Measurements from ENCODE around the gene TPI1. TPM values are rescaled to one million over a fixed set of nuclear protein-coding genes. Genes with fewer than 3 reads are reported as not detected.

The TPI1 gene
- total RNA-seq, 1 experiment from 2014 or later = 1,584 TPM

DNA sequence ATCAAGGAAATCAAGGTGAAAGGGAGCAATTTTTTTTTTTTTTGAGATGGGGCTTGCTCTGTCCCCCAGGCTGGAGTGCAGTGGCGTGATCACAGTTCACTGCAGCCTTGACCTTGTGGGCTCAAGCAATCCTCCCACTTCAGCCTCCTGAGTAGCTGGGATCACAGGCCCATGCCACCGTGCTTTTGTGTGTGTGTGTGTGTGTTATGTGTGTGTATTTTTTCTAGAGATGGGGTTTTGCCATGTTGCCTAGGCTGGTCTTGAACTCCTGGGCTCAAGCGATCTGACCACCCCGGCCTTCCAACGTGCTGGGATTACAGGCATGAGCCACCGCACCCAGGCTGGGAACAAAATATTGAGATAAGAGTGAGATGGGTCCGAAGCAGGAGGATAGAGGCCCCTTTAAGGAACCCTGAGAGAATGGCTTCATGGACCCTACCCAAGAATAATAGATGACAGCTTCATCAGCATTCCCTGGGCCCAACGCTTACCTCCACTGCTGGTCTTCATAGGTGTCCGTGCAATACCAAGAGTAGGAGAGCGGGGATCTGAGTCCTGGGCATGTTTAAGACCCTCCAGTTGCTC, 17.3 kb upstream of the TPI1 start:
- Histone ChIP-seq H3K4me2 (ENCODE audit: low read depth, low read length, poor library complexity, severe bottlenecking) (peak overlapping the region; percentile 89), H2AFZ (ENCODE audit: low read length) (no peak overlapping the region), H3K9me2 (replicated peaks; ENCODE audit: insufficient read depth, low read length) (no peaks in the 10 kb centered on the region), H3K4me3 (ENCODE audit: low read length) (peak overlapping the region; percentile 88), H4K20me1 (ENCODE audit: insufficient read depth, low read depth, low read length) (peaks cover 6% of the 10 kb centered on the region; the same call in 1 of the 2 replicates), H3K4me1 (ENCODE audit: low read length) (peaks cover 51% of the 10 kb centered on the region), H3K27ac (ENCODE audit: low read length) (peak overlapping the region; percentile 86), H3K9ac (ENCODE audit: low read length) (peak overlapping the region; percentile 88), H3K9me3 (ENCODE audit: low read length) (no peaks in the 10 kb centered on the region), H3K27me3 (ENCODE audit: low read length) (no peaks in the 10 kb centered on the region), H3K36me3 (ENCODE audit: insufficient read depth, low read length) (peaks cover 11% of the 10 kb centered on the region), H3K79me2 (ENCODE audit: low read length) (peaks cover 49% of the 10 kb centered on the region)
- DNase-seq = no peak

DNA sequence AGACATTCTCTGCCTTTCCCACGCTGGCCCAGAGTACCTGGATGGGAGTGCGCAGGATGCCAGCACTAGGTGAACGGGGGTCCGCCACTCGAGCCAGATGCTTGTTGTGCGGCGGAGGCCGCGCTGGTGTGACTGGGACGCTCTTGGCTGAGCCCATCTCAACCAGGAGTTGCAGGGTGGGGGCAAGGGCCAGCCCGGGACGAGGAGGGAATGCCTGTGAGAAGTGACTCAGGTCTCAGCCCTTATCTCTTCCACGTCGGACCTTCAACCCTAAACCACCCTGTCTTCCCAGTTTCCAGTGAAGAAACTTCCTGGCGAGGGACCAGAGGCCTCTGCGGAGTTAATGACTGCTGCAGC, 16.6 kb upstream of the TPI1 start:
- Histone ChIP-seq H3K4me3 (ENCODE audit: low read length) (peak overlapping the region; percentile 88), H3K27me3 (ENCODE audit: low read length) (no peaks in the 10 kb centered on the region), H3K27ac (ENCODE audit: low read length) (peak overlapping the region; percentile 86), H2AFZ (ENCODE audit: low read length) (no peak overlapping the region), H4K20me1 (ENCODE audit: insufficient read depth, low read depth, low read length) (peaks cover 6% of the 10 kb centered on the region; the same call in 1 of the 2 replicates), H3K9me3 (ENCODE audit: low read length) (no peaks in the 10 kb centered on the region), H3K79me2 (ENCODE audit: low read length) (peaks cover 52% of the 10 kb centered on the region), H3K4me1 (ENCODE audit: low read length) (peaks cover 51% of the 10 kb centered on the region), H3K4me2 (ENCODE audit: low read depth, low read length, poor library complexity, severe bottlenecking) (peak overlapping the region; percentile 89), H3K9me2 (replicated peaks; ENCODE audit: insufficient read depth, low read length) (no peaks in the 10 kb centered on the region), H3K9ac (ENCODE audit: low read length) (peak overlapping the region; percentile 88), H3K36me3 (ENCODE audit: insufficient read depth, low read length) (peaks cover 13% of the 10 kb centered on the region)
- DNase-seq = peak; percentile 57

- H3K9me2 ChIP-seq (replicated peaks; ENCODE audit: insufficient read depth, low read length) = no peaks in the 10 kb centered on the region
- H3K27me3 ChIP-seq (ENCODE audit: low read length) = no peaks in the 10 kb centered on the region
- peak within 1 kb of the TSS; percentile 6; the same call in 1 of the 2 replicates for H2AFZ ChIP-seq (ENCODE audit: low read length)
- H3K27ac ChIP-seq (ENCODE audit: low read length) = peak within 1 kb of the TSS; percentile 86
- peaks cover 6% of the 10 kb centered on the region; the same call in 1 of the 2 replicates for H4K20me1 ChIP-seq (ENCODE audit: insufficient read depth, low read depth, low read length)
- no peaks in the 10 kb centered on the region for H3K9me3 ChIP-seq (ENCODE audit: low read length)
- H3K4me3 ChIP-seq (ENCODE audit: low read length) = peak within 1 kb of the TSS; percentile 88
- H3K36me3 ChIP-seq (ENCODE audit: insufficient read depth, low read length) = peaks cover 15% of the 10 kb centered on the region
- peaks cover 51% of the 10 kb centered on the region for H3K4me1 ChIP-seq (ENCODE audit: low read length)
- H3K4me2 ChIP-seq (ENCODE audit: low read depth, low read length, poor library complexity, severe bottlenecking) = peak within 1 kb of the TSS; percentile 89
- H3K9ac ChIP-seq (ENCODE audit: low read length) = peak within 1 kb of the TSS; percentile 88
- peaks cover 52% of the 10 kb centered on the region for H3K79me2 ChIP-seq (ENCODE audit: low read length)
- DNase-seq = peak; percentile 99
These were observed 16.0 kb upstream of the TPI1 start, which contains the start of gene CDCA3 for GRCh38 chr12:6851153-6851920. CDCA3 (minus strand) TSS chr12:6851286; CDS start chr12:6850952, 334 bp downstream.

GRCh38 chr12:6851921-6852650, 15.2 kb upstream of the TPI1 start, which contains the start of gene USP5:
USP5 (plus strand) TSS chr12:6852150; CDS start chr12:6852180, 30 bp downstream.
- Histone ChIP-seq H3K9me3 (ENCODE audit: low read length) (no peaks in the 10 kb centered on the region), H3K4me1 (ENCODE audit: low read length) (peaks cover 46% of the 10 kb centered on the region), H3K4me3 (ENCODE audit: low read length) (peak within 1 kb of the TSS; percentile 90), H3K9ac (ENCODE audit: low read length) (peak within 1 kb of the TSS; percentile 88), H4K20me1 (ENCODE audit: insufficient read depth, low read depth, low read length) (peaks cover 6% of the 10 kb centered on the region; the same call in 1 of the 2 replicates), H3K79me2 (ENCODE audit: low read length) (peaks cover 52% of the 10 kb centered on the region), H3K27ac (ENCODE audit: low read length) (peak within 1 kb of the TSS; percentile 86), H3K36me3 (ENCODE audit: insufficient read depth, low read length) (peaks cover 15% of the 10 kb centered on the region), H3K27me3 (ENCODE audit: low read length) (no peaks in the 10 kb centered on the region), H2AFZ (ENCODE audit: low read length) (peak within 1 kb of the TSS; percentile 6; the same call in 1 of the 2 replicates), H3K9me2 (replicated peaks; ENCODE audit: insufficient read depth, low read length) (no peaks in the 10 kb centered on the region), H3K4me2 (ENCODE audit: low read depth, low read length, poor library complexity, severe bottlenecking) (peak within 1 kb of the TSS; percentile 89)
- peak; percentile 99 for DNase-seq

GRCh38 chr12:6852651-6853354, 14.5 kb upstream of the TPI1 start:
- no peaks in the 10 kb centered on the region for H3K27me3 ChIP-seq (ENCODE audit: low read length)
- H3K4me1 ChIP-seq (ENCODE audit: low read length) = peaks cover 40% of the 10 kb centered on the region
- H4K20me1 ChIP-seq (ENCODE audit: insufficient read depth, low read depth, low read length) = peaks cover 6% of the 10 kb centered on the region; the same call in 1 of the 2 replicates
- peaks cover 52% of the 10 kb centered on the region for H3K79me2 ChIP-seq (ENCODE audit: low read length)
- peaks cover 20% of the 10 kb centered on the region for H3K36me3 ChIP-seq (ENCODE audit: insufficient read depth, low read length)
- H3K4me3 ChIP-seq (ENCODE audit: low read length) = peak overlapping the region; percentile 90
- H3K27ac ChIP-seq (ENCODE audit: low read length) = peak overlapping the region; percentile 58
- no peak overlapping the region for H2AFZ ChIP-seq (ENCODE audit: low read length)
- no peaks in the 10 kb centered on the region for H3K9me2 ChIP-seq (replicated peaks; ENCODE audit: insufficient read depth, low read length)
- H3K9ac ChIP-seq (ENCODE audit: low read length) = peak overlapping the region; percentile 76
- peak overlapping the region; percentile 82 for H3K4me2 ChIP-seq (ENCODE audit: low read depth, low read length, poor library complexity, severe bottlenecking)
- H3K9me3 ChIP-seq (ENCODE audit: low read length) = no peaks in the 10 kb centered on the region
- DNase-seq = peak; percentile 80

DNA sequence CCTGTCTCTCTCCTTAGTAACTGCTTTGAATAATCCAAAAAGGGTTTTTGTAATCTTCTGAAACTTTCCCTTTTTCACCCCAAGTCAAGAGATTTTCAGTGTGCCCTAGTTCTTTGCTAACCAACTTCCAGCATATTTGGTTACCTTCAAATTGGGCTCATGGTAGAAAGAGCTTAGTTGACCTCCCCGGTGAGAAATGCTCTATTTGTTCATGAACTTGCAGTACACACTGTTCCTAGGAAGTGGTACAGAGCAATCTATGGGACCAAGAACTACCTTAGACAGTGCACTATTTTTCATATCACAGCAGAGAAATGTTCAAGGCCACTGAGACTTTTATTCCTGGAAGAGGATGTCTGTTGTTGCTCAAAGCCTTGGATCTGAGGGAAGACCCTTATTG, 13.7 kb upstream of the TPI1 start:
- no peaks in the 10 kb centered on the region for H3K9me3 ChIP-seq (ENCODE audit: low read length)
- H3K27ac ChIP-seq (ENCODE audit: low read length) = peak overlapping the region; percentile 58
- H3K4me3 ChIP-seq (ENCODE audit: low read length) = peak overlapping the region; percentile 90
- H4K20me1 ChIP-seq (ENCODE audit: insufficient read depth, low read depth, low read length) = peaks cover 6% of the 10 kb centered on the region; the same call in 1 of the 2 replicates
- H3K4me2 ChIP-seq (ENCODE audit: low read depth, low read length, poor library complexity, severe bottlenecking) = peak overlapping the region; percentile 82
- H3K36me3 ChIP-seq (ENCODE audit: insufficient read depth, low read length) = peaks cover 20% of the 10 kb centered on the region
- H3K9ac ChIP-seq (ENCODE audit: low read length) = peak overlapping the region; percentile 76
- no peaks in the 10 kb centered on the region for H3K9me2 ChIP-seq (replicated peaks; ENCODE audit: insufficient read depth, low read length)
- H3K27me3 ChIP-seq (ENCODE audit: low read length) = no peaks in the 10 kb centered on the region
- DNase-seq = no peak
- no peak overlapping the region for H2AFZ ChIP-seq (ENCODE audit: low read length)
- H3K79me2 ChIP-seq (ENCODE audit: low read length) = peaks cover 49% of the 10 kb centered on the region
- peaks cover 37% of the 10 kb centered on the region for H3K4me1 ChIP-seq (ENCODE audit: low read length)

- H3K36me3 ChIP-seq (ENCODE audit: insufficient read depth, low read length) = peaks cover 19% of the 10 kb centered on the region
- peak overlapping the region; percentile 76 for H3K9ac ChIP-seq (ENCODE audit: low read length)
- no peaks in the 10 kb centered on the region for H3K9me3 ChIP-seq (ENCODE audit: low read length)
- peaks cover 6% of the 10 kb centered on the region; the same call in 1 of the 2 replicates for H4K20me1 ChIP-seq (ENCODE audit: insufficient read depth, low read depth, low read length)
- no peaks in the 10 kb centered on the region for H3K9me2 ChIP-seq (replicated peaks; ENCODE audit: insufficient read depth, low read length)
- H2AFZ ChIP-seq (ENCODE audit: low read length) = no peak overlapping the region
- peak overlapping the region; percentile 82 for H3K4me2 ChIP-seq (ENCODE audit: low read depth, low read length, poor library complexity, severe bottlenecking)
- no peaks in the 10 kb centered on the region for H3K27me3 ChIP-seq (ENCODE audit: low read length)
- no peak for DNase-seq
- peak overlapping the region; percentile 90; the same call in 1 of the 2 replicates for H3K4me3 ChIP-seq (ENCODE audit: low read length)
- H3K27ac ChIP-seq (ENCODE audit: low read length) = peak overlapping the region; percentile 58; the same call in 1 of the 2 replicates
- H3K79me2 ChIP-seq (ENCODE audit: low read length) = peaks cover 46% of the 10 kb centered on the region
- peaks cover 33% of the 10 kb centered on the region for H3K4me1 ChIP-seq (ENCODE audit: low read length)
These were observed 13.3 kb upstream of the TPI1 start for GRCh38 chr12:6854036-6854435.
